HG02840 (cell line): ENCODE measurements around the gene NPIPB8.
"Not testable (repeated sequence)": the region's sequence is repeated elsewhere in the genome, so short reads cannot be mapped to it uniquely, and the experiment has no call there.

Experiments
- ATAC-seq: cut with Tn5 transposase; IDR thresholded peaks from one replicate; pipeline ENCODE4 v1.9.1; 2021; ENCODE audit warnings: mild to moderate bottlenecking, moderate library complexity, moderate number of reproducible peaks; ENCODE audit not compliant: unreplicated experiment, low FRiP score

The NPIPB8 gene

DNA sequence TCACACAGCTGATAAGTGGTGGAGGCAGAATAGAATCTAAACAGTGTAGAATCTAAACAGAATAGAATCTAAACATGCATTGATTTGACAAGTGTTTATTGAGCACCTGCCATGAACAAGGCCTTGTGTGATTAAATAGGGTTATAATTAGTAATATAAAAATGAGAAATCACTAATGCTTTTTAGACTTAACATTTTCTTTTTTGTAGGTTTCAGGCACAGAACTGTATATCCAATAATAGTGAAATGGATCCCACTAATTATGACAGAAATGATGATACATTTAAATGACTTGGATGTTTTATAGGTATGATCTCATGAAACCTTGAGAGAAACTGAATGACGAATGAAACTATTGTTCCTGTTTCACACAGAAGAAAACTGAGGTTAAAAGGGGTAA is at the start of gene NPIPB8:
Gene NPIPB8 (plus strand): TSS at position 301 of the 400 bp plus-strand sequence. CDS start 296 bp downstream, outside the sequence.
- ATAC-seq = not testable (repeated sequence)

GRCh38 chr16:28589069-28589468 is 48.8 kb upstream of the NPIPB8 start:
- ATAC-seq = no peak

DNA sequence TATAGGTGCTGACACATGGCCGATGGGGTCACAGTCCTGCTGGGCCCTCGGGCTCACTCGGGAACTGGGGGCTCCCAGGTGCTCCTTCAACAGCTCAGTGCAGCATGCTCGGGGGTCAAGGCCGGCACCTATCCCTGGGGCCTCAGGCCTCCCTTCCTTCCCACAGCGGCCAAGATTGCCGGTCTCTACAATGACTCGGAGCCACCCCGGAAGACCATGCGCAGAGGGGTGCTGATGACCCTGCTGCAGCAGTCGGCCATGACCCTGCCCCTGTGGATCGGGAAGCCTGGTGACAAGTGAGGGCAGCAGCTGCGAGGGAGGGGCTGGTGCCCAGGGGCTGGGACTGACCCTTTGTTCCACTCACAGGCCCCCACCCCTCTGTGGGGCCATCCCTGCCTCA is 47.9 kb upstream of the NPIPB8 start:
- no peak for ATAC-seq

- no peak for ATAC-seq
Measured at GRCh38 chr16:28590384-28591340, 47.2 kb upstream of the NPIPB8 start.

DNA sequence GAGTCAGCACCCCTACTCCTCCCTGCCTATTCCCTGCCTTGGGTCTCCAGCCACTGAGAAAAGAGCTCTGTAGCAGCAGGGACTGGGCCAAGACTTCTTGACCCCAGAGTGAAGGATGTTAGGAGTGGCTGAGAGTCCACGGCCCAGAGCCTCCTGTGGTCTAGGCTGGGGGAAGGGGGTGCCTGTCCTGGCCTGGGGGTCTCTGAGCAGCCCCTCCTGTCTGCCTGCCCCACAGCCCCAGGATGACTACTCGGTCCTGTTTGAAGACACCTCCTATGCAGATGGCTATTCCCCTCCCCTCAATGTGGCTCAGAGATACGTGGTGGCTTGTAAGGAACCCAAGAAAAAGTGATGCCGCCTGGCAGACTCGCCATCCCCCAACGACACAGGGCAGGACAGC is 46.5 kb upstream of the NPIPB8 start:
- ATAC-seq = no peak

GRCh38 chr16:28592511-28592910 is 45.4 kb upstream of the NPIPB8 start:
- ATAC-seq = no peak

- no peak for ATAC-seq
Measured at GRCh38 chr16:28592979-28593553, 44.8 kb upstream of the NPIPB8 start.

- ATAC-seq = not testable (repeated sequence)
Measured at GRCh38 chr16:28595451-28595850, 42.4 kb upstream of the NPIPB8 start.

DNA sequence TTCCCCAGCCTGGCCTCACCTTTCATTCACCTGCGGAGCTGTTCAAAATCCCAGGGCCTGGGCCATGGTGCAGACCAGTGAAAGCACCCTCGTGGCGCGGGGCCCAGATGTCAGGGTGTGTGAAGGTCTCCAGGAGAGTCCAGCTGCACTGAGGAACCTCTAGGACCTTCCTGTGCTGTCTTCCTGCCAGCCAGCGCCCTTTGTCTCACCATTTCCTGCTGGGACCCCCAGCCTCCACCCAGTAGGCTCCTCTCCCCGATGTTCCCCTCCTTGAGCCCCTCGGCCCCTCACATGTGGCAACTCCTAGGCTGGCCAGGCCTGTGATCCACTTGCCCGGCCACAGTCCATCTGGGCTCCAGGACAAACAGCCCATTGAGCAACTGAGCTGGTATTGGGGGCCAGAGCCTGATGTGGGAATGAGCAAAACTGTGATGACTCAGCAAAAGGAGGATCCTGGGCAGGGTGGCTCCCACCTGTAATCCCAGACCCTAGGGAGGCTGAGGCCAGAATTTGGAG is 41.7 kb upstream of the NPIPB8 start:
- ATAC-seq = no peak

GRCh38 chr16:28596840-28597691 is 40.8 kb upstream of the NPIPB8 start, which contains the start of gene SULT1A2:
SULT1A2 (minus strand) TSS chr16:28597050; CDS start chr16:28595930, 1,120 bp downstream.
- ATAC-seq = no peak

GRCh38 chr16:28597692-28598261 is 40.1 kb upstream of the NPIPB8 start:
- ATAC-seq = no peak

DNA sequence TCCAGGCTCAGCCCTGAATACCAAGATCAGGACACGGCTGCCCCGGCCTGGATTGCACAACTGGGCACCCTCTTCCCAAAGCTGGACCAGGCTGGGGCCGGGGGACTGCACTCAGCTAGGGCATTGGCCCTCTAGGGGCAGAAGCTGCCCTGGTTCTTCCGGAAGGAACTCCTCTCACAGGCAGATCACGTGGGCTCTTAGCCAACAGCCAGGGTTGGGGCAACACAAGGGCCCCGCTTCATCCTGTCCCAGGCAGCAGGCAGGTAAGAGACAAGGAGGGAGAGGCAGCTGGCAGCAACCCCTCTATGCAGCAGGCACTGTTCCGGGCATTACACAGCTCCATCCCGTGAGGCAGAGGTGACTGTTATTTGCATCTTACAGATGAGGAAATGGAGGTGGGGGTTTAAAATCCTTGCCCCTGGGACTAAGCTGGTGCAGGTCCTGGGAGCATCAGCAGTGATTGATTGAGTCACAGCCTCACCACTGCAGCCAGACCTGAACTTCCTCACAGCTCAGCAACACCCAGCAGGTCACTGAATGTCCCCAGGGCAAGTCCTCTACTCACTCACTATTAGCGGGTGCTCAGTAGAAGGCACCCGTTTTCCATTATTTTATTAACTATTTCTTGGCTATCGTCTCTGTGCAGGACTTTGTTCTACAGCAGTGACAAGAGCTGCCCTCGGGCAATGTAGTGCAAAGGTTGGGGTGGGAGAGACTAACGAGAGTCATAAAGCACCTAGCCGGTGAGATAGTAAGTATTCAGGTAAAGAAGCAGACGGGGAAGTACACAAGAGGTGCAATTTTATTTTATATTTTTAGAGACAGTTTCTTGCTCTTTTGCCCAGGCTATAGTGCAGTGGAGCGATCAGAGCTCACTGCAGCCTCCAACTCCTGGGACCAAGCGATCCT is 38.2 kb upstream of the NPIPB8 start:
- ATAC-seq = not testable (repeated sequence)

DNA sequence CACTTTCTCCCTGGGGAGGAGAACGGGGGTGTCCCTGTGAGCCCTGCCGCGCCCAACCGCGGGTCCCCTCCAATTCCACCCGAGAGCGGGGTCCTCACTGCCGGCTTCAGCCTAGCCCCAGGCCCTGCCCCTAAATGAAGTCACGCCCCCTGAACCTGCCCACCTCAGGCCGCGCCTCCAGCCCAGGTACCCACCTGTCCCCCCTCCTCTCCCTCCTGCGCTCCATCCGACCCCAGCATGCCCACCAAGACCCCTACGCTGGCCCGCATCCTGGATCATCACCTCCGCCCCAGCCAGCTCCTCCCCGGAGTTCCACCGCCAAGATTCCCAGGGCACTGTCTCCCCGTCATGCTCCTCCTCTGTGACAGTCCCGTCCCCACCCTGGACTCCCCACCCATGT is 36.9 kb upstream of the NPIPB8 start:
- ATAC-seq = not testable (repeated sequence)

DNA sequence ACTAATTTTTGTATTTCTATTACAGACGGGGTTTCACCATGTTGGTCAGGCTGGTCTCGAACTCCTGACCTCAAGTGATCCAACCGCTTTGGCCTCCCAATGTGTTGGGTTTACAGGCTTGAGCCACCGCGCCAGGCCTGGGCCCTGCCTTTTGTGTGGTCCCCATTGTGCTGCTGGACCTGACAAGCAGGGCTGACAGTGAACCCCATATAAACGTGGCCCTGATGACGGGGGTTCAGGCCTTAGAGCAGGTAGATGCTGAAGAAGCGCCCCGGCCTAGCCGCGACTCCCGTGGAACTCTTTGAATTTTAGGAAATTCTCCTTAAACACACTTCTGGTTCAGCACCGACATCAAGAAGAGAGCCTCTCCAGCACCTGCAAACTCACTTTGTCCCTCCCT is 36.3 kb upstream of the NPIPB8 start:
- ATAC-seq = not testable (repeated sequence)

DNA sequence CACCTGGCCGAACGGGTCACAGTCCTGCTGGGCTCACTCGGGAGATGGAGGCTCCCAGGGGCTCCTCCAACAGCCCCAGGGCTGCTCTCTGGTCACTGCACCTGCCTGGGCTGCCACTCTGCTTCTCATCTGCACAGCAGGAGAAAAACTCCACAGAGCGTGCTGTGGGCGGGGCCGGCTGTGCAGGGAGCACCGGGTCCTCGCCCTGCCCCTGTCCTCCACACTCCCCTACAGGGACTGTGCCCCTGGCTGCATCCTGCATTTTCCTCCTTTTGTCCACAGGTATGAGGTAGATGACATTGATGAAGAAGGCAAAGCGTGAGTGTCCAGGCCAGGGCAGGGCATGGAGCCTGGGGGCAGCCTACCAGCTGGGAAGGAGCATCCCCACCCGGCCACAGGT is 35.8 kb upstream of the NPIPB8 start:
- not testable (repeated sequence) for ATAC-seq

DNA sequence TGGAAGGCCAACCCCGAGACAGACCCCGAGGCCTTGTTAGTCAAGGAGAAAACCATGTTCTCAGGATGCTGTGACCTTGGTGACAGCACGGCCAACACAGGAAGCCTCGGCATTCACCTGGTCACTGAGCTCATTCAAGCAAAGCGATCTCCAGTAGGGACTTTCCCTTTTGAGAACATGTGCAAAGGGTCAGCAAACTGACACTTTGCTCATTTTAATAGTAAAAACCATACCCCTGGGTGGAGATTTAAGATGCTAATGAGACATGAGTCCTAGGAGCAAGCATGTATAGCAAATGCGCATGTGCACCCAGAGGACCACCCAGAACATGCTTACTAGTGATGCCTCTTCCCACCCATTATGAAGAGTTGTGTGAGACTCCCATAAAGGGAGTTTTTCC is 35.3 kb upstream of the NPIPB8 start:
- no peak for ATAC-seq

GRCh38 chr16:28603381-28604185 is 34.3 kb upstream of the NPIPB8 start:
- no peak for ATAC-seq

GRCh38 chr16:28604186-28604565 is 33.7 kb upstream of the NPIPB8 start:
- ATAC-seq = no peak
